DMS 273 (cell line): Measurements from ENCODE around the gene NELFA.
"Not testable (repeated sequence)": the region's sequence is repeated elsewhere in the genome, so short reads cannot be mapped to it uniquely, and the experiment has no call there.

Experiments used
- DNase-seq: peaks from one replicate; lab custom pipeline; 2025; ENCODE audit not compliant: unreplicated experiment; lab: John Stamatoyannopoulos, UW

NELFA gene

GRCh38 chr4:2040391-2041238 lies 31.8 kb upstream of the NELFA start:
- no peak for DNase-seq

DNA sequence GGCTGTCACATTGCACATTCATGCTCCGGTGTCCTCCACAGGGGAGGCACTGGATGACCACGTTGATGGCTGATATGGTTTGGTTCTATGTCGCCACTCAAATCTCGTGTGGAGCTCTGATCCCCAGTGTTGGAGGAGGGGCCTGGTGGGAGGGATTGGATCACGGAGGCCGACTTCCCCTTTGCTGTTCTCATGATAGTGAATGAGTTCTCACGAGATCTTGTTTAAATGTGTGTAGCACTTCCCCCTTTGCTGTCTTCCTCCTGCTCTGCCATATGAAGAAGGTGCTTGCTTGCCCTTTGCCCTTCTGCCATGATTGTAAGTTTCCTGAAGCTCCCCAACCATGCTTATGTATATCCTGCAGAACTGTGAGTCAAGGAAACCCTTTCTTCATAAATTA lies 28.1 kb upstream of the NELFA start:
- DNase-seq: no peak

DNA sequence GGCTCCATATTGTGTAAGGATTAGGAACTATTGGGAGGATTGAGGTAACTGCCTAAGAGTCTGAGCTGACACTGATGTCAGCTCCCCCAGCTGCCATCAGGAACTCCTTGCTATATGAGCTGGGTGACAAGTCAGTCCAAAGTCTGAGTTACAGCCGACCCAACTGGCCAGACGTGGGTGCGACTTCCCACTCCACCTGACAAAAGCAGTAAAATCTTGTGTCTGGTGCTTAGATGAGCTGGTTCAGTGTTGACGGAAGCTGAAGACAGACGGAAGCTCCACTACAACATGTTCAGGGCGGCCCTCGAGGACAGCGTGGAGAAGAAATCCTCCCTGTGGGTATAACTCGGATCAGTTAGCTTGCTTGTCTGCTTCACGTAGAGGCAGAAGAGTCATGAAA lies 27.6 kb upstream of the NELFA start:
- DNase-seq: no peak

DNA sequence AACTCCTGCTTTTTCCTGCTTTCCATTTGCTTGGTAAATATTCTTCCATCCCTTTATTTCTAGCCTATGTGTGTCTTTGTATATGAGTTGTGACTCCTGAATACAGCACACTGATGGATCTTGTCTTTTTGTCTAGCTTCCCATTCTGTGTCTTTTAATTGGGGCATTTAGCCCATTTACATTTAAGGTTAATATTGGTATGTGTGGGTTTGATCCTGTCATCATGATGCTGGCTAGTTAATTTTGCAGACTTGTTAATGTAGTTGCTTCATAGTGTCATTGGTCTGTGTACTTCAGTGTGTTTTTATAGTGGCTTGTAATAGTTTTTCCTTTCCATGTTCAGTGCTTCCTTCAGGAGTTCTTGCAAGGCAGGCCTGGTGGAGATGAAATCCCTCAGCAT lies 22.4 kb upstream of the NELFA start:
- not testable (repeated sequence) for DNase-seq

DNA sequence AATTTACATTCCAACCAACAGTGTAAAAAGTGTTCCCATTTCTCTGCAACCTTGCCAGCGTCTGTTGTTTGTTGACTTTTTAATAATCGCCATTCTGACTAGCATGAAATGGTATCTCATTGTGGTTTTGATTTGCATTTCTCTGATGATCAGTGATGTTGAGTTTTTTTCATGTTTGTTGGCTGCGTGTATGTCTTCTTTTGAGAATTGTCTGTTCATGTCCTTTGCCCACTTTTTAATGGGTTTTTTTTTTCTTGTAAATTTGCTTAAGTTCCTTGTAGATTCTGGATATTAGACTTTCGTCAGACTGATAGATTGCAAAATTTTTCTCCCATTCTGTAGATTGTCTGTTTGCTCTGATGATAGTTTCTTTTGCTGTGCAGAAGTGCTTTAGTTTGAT lies 18.3 kb upstream of the NELFA start:
- DNase-seq: not testable (repeated sequence)

DNA sequence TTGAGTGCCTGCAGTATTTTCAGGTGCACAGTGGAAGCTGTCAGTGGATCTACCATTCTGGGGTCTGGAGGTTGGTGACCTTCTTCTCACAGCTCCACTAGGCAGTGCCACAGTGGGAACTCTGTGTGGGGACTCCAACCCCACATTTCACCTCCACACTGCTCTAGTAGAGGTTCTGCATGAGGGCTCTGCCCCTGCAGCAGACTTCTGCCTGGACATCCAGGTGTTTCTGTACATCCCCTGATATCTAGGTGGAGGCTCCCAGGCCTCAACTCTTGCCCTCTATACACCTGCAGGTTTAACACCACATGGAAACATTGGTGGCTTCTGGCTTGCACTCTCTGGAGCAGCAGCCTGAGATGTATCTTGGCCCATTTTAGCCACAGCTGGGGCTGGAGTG lies 17.0 kb upstream of the NELFA start:
- DNase-seq: no peak

DNA sequence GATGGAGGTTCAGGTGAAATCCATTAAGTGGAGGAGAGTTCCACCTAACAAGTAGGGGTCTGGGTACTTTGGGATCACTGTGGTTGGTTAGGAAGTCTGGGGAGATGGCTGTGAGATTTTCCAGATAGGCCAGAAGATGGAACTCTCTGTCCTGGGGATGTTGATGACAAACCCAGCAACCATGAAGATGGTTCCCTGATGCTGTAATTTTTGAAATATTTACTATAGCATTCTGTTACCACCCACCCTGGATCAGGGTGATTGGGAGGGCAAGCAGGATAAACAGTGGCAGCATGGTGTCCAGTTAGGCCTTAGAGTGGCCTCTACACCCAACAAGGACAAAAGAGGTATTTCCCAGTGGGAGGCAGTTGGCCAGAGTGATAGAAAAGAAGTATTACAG lies 15.9 kb upstream of the NELFA start:
- DNase-seq: no peak

GRCh38 chr4:2021358-2022018 lies 12.7 kb upstream of the NELFA start:
- DNase-seq: not testable (repeated sequence)

DNA sequence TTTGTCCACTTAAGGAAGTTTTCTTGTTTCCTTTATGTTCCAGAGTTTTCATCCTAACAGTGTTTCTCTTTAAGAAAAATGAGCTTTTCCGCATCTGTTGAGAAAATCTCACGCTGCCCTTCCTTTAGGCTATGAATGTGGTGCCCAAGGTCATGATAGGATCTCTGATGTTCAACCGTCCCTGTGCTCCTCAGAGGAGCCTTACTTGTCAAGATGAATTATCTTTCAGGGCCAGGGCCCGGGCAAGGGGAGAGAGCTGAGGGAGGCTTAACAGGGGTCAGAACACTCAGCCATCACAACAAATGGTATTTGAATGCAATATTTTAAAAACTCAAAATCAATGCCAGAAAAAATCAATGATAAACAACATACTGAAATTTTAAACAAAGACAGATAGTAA lies 6.2 kb upstream of the NELFA start:
- no peak for DNase-seq

- no peak for DNase-seq
Observed at GRCh38 chr4:2011583-2011982, 2.8 kb upstream of the NELFA start.

- peak; percentile 84 for DNase-seq
Observed at GRCh38 chr4:2009651-2010233, 968 bp upstream of the NELFA start.

DNA sequence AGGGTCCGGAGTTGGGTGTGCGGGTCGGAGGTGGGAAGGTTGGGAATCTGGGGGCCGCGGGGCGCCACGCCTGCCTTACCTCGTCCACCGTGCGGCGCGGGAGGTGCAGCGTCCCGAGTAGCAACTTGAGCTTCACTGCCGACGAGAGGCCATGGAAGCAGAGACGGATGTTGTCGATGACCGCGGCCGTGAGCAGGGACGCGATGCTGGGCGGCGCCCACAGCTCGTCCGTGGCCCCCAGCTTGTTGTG lies 178 bp downstream of the NELFA start:
- DNase-seq: no peak

GRCh38 chr4:2007804-2008670 lies 737 bp downstream of the NELFA start:
- peak; percentile 39 for DNase-seq

DNA sequence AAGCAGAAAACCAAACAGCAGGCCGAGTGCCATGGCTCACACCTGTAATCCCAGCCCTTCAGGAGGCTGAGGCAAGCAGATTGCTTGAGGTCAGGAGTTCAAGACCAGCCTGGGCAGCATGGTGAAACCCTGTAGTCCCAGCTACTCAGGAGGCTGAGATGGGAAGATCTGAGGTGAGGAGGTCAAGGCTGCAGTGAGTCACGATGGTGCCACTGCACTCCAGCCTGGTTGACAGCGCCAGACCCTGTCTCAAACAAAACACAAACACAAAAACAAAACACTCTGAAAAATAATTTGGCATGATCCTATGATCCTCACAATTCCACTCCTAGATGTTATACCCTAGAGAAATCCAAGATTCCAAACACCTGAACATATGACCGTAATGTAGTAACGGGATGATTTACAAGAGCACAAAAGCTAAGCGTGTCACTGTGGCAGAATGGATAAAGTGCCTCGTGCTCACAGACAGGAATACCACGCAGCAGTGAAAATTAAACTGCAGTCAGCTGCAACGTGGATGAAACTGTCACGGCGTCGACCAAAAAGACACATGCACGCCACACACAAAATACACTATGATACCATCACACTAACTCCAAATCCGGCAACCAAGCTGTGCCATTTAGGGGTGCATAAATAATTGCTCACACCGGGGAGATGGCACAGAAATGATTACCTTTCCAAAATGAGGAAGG lies 1.7 kb downstream of the NELFA start:
- no peak for DNase-seq

GRCh38 chr4:2006367-2006766 lies 2.4 kb downstream of the NELFA start:
- no peak for DNase-seq

GRCh38 chr4:2003361-2003760 lies 5.4 kb downstream of the NELFA start:
- not testable (repeated sequence) for DNase-seq

DNA sequence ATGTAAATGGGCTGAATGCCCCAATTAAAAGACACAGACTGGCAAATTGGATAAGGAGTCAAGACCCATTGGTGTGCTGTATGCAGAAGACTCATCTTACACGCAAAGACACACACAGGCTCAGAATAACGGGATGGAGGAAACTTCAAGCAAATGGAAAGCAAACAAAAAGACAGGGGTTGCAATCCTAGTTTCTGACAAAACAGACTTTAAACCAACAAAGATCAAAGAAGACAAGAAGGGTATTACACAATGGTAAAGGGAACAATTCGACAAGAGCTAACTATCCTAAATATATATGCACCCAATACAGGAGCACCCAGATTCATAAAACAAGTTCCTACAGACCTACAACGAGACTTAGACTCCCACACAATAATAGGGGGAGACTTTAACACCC lies 9.5 kb downstream of the NELFA start:
- not testable (repeated sequence) for DNase-seq

DNA sequence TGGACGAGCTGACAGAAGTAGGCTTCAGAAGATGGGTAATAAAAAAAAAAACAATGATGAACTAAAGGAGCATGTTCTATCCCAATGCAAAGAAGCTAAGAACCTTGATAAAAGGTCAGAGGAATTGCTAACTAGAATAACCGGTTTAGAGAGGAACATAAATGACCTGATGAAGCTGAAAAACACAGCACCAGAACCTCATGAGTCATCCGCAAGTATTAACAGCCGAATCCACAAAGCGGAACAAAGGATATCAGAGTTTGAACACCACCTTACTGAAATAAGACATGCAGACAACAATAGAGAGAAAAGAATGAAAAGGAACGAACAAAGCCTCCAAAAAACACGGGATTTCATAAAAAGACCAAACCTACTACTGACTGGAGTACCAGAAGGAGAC lies 10.5 kb downstream of the NELFA start:
- no peak for DNase-seq

DNA sequence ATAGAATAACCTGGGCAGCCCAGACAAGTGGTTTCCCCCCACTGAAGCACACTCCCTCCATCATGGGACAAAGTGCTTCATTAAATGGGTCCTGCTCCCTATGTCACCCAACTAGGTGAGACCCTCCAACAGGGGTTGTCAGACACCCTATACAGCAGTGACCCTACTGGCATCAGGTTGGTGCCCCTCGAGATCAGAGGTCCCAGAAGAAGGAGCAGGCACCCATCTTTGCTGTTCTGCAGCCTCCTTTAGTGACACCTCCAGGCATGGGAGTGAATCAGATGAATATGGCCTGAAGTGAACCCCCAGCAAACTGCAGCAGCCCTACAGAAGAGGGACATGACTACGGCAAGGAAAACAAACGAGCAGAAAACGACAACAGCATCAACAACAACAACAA lies 11.1 kb downstream of the NELFA start:
- no peak for DNase-seq

- DNase-seq: no peak
Observed at GRCh38 chr4:1996866-1997611, 11.7 kb downstream of the NELFA start.
